ENCODE results near the gene CMSS1.

The CMSS1 gene

DNA sequence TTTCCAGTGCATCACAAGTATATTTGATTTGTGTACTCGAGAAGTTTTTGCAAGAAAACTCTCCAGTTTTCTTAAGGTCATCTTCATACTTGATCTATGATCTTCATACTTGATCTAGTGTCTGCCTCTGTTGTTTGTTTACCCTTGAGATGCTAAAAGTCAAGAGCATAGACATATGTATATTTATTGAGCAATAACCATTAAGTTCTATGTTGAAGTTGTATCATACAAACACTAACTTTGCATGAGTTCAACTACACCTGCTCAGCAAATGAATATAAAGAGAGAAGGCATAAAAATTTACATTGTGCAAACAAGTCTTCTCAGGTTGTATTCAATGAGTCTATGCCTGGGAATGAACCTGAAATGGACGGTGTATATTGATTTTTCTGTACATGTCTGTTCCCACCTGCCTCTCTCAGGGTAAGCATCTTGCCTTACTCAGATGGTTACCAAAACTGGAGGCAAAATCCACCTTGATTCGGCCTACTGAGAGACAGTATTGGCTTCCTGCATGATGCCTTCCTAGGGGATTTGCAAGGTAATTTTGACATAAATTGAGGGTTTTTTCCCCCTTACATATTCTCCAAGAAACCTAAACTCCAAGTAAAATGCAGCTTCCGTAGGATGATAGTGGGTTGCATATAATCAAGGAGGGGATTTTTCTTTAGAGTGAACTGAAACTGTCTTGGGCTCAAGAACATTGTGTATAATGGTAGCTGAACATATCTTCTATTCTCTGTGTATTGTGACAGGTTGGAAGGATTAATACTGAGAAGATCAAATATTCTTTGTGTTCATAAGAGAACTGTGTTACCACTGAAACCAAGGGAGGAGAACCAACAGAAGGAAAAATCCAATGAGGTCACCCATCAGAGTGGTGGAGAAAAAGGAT lies 186.2 kb downstream of the CMSS1 start:
- no peak for DNase-seq

DNA sequence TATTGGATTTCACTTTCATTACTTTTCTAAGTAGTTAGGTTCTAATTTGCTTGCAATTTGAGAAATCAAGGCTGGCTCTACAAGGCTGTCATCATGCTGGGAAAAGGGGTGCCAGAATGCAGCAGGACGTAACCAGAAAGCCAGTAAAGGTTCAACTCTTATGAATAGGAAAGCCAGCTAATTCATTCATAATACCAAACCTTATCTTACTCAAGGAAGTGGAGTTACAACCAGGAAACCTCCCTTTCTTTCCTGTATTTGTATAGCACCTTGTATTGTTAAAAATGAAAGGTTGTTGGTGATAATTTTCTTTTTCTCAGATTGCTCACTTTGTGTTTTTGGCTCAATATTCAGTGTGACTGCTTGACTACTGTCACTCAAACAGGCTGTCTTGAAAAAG lies 187.3 kb downstream of the CMSS1 start:
- no peak for DNase-seq

DNA sequence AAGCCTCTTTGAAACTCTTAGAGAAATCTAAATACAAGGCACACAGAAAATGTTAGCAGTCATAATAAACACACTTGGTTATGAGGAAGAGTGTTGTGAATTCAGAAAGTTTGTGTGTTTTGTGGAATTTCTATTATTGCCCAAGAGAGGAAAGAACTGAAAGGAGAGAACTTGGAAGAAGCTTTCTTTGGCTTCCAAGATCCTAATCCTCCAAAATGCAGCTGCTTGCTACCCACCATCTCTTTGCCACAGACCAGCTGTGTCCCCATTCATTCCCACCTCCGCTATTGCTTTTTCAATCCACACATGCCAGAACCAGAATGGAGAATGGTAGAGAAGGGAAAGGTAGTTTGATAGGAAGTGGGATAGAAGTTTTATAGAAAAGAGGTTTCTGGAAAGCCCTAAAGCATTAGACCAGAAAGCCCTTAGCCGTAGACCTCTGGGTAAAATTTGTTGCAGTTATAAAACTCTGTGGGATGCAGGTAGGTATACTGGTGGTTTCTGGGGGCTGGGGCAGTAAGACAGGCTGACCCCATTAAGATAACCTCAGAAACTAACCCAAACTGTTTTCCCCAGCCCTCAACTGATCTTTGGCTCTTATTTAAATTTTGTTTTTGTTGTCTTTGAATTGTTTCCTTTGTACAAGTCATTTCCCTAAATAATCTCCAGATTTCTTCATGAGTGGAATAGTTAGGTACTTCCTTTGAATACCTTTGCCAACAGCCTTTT lies 188.2 kb downstream of the CMSS1 start:
- no peak for DNase-seq

DNA sequence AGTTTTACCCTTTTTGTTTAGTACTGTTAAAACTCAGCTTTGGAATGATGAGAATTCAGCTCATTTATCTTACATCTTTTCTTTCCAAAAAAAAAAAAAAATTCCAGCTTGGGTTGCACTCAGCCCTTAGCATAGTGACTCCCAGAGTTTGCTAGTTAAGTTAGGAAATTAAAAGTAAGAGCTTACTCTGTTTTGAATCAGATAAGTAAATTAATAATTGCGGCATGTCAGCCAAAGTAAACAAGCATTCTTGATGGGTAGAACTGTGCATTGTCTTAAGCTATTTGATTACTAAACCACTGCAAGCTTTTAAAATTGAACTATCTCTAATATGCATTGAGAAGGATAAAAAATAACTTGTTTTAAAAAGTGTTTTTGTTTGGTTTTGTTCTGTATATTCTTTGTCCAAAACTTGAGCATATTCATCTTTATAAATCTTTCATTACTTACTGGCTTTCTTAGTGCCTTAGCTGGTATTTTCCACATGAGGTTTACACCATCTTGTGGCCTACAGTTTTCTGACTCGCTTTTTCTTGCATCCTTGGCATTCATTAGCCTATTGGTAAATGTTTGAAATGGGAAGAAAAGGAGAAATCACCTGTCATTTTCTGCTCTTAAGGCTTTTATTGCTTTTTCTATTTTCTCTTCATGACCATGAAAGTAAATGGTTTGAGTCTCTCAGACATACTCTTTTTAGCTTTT lies 189.1 kb downstream of the CMSS1 start:
- DNase-seq = no peak

DNA sequence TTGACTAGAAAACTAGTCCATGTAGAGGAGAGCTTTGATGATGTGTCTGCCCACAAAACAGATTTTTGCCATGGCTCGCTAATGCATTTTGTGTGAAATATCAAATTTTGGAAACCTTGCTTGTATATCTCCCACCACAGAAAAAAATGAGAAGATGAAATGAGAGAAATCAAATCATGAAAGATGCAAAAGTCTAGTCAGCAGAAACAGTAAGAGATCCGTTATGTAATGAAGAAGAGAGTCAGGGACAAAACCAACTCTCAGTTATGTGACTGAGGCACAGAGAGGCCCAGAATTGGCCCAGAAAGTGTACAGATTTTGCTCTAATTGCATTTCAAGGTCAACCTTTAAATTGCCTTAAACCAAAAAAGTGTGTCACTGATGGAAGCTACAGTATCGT lies 189.7 kb downstream of the CMSS1 start:
- DNase-seq = no peak

DNA sequence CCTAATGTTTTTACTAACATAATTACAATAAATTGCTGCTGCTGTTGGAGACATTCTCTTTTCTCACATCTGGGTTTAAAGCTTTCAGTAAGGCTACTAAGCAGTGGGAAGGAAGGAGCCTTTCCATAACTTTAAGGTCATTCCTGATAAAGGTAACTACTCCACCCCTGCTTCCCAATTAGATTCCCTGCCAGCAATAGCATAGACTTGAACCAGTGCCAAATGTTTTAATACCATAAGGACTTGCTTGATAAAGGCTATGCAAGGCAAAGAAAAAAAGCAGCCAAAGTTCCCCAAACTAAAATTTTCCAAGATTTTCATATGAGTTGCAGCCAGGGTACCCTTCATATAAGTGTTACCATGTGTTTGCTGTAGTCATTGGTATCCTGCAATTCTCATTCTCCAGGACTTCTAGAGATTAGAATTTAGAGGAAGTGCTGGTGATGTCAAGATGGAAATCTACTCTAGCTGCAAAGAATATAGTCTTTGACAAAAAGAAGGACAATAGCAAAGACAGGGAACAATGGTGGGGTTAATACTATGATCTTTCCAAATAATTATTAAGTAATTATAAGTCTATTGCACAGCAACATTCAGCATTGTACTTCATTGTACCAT lies 190.5 kb downstream of the CMSS1 start:
- peak; percentile 39 for DNase-seq

DNA sequence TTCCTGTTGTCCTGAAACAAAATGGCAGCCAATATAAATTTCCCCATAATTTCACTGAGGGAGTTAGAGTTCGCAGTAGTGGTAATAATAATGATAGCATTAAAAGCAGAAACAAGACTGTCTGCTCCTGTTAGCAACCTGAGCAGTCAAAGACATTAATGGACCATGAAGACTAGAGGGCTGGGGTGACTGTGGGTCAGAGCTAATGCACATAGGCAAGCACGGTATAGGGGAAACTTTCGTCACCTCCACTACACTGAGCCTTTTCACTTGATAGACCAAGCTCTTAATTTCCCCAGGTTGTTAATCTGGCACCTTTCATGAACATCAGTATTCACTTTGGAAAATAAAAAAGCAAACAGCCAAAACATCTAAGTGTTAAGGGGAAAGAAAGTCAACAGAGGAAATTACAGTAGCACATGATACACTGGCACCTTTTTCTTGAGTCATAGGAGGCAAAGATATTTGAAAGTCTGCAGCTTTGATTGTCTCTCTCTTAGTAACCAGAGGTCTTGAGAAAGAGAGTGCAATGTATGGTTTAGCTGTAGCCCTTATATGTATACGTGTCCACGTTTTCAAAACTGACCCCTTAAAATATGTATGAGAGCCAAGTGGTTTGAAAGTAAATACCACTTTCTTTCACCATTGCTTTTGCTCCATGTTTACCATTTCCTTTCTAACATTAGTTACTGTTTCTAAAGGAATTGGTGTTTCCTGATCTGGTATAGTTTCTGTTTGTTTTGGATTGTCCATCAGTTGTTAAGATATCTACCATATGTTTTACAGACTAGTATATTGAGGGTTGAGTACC lies 191.8 kb downstream of the CMSS1 start:
- DNase-seq = no peak

DNA sequence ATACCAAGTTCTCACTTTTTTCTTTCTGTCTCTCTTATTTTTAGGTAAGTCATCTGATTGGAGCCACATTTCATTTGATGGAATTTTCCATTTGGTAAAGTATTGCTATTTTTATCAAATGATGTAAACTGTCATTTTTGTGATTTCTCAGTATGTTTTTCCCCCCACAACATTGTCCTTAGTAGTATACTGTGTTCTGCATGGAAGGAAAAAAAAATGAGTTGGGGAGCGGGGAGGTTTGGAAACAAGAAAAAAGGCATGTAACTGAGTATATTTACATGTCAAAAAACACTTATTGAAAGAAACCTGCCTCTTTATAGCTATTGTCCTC lies 192.4 kb downstream of the CMSS1 start:
- no peak for DNase-seq

DNA sequence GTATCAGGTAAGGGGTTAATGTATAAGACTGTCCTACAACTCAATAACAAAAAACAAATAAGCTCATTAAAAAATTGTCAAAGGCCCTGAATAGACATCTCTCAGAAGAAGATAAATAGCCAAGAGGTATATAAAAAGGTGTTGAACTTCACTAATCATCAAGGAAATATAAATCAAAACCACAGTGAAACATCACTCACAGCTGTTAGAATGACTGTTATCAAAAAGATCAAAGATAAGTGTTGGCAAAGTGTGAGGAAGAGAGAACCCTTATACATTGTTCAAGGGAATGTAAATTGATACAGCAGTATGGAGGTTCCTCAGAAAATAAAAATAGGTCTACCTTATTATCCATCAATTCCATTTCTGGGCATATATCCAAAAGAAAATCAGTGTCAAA lies 201.1 kb downstream of the CMSS1 start:
- DNase-seq = no peak

DNA sequence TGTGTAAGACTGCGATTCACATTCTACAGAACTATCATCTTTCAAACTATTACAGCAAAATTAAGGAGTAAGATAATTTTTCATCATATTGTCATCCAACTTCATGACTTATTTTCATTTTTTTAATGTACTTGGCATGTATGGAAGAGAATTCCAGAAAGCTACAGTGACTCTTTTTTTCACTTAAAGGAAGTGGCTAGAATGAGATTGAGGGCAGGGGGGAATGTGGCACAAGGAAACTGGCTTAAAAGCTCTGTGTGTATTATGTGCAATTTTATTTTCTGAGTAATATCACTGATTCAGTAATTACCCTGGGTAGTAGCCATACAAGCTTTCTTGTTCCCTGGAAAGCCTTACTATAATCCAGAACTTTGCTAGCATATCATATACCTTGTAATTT lies 202.1 kb downstream of the CMSS1 start:
- DNase-seq = no peak

DNA sequence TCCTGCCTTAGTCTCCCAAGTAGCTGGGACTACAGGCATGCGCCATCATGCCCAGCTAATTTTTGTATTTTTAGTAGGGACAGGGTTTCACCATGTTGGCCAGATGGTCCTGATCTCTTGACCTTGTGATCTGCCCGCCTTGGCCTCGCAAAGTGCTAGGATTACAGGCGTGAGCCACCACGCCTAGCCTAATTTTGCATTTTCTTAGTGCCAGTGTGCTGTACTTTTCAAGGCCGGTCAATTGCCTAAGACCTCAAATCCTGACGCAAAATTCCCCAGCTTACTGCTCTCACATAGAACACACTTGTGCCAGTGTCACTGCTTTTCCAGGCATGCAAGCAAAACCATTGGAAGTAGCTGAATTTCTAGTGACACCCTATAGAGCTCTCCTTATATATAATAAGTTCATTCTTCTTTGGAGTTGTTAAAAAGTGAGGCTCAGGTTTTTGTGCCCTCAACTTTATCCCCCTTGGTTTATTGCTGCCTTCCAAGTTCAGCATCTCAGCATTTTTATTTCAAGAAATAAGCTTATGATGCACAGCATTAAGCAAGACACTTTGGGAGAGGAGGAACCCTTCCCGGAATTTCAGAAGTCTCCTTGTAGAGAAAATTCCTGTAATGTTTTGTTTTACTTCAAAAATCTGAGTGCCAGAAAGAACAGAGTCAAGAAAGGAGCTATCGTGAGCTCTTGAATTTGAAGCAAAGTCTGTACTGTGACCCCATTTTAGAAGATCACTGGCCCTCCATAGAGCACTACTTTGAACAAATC lies 203.4 kb downstream of the CMSS1 start:
- DNase-seq = no peak

DNA sequence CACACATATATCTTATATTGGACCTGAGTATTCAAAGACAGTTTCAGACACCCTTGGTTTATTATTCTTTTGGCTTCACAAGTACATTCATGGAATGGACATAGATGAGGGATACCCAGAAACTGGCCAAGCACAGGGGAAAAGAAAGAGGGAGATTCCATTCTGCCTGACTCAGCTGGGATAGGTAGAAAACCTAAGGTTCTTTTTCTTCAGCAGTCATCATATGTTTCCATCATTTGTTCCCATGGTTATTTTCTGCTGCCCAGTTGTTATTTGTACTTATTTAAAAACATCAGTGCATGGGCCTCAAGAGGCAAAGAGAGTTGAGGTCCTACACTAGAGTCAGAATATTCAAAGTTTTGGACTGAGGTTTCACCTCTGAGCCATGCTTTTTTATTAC lies 204.8 kb downstream of the CMSS1 start:
- DNase-seq = no peak

DNA sequence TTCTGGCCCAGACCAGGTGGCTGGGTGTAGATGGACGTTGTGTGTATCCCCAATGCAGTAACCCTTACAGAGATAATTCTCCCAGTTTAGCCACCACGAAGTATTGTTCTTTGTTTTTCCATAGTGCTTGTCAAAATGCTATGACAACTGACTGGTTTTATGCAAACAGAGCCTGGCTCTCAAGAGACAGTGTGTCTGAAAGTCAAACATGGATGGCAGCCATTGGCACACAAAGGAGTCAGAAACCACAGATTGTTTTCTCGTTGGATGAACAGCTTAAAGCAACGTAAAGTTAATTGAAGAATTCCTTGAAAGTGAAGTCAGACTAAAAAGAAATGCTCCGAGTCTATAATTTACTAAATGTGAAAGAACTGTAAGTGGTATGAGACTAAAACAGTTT lies 205.5 kb downstream of the CMSS1 start:
- no peak for DNase-seq

DNA sequence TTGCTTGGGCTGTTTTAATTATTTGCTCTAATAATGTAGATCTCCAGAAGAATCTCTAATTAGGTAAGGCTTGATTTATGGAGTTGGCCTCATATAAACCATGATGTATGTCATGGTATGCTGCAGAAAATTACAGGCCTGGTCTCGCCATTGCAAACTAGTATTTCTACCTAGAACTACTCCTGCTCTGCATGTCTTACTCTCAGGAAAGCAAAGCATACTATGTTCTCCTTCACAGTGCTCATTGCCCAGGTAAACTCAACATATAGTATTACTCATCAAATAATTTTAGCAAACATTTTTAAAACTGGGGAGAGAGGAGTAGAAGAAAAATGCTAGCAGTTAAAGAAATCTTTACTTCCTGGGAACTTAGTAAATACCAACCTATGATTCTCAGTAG lies 205.9 kb downstream of the CMSS1 start:
- DNase-seq = no peak

DNA sequence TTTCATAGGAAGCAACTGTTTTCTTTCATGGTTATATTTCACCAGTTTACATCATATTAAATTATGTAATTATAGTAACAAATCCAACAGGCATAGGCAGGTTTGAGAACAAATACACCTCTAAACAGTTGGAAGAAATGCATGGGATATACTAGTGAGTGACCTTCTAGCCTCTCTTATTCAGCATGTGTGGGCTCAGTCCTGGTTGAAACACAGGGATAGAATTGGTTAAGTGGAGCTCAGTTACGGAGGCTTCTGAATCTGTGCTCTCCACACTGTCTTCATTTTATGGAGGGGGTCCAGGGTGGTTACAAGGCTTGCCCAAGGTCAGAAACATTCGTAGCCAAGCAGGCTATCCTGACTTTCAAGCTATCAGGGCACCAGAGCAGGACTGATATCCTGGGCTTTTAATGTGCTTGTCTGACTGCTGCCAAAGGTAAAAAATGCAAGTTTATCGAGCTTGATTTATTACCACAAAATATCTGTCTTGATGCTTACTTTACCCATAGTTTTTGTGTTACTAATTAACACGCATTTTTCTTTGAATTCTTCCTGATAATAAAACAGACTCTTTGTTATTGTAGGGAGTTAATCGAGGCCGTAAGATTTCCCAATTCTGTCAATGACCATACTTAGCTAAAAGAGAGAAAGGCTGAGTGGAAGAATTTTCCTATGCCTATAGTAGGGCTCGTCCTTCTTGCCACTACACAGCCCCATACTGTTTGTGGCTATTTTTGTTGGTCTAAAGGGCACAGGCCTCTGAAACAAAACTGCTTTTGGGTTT lies 207.1 kb downstream of the CMSS1 start:
- no peak for DNase-seq

DNA sequence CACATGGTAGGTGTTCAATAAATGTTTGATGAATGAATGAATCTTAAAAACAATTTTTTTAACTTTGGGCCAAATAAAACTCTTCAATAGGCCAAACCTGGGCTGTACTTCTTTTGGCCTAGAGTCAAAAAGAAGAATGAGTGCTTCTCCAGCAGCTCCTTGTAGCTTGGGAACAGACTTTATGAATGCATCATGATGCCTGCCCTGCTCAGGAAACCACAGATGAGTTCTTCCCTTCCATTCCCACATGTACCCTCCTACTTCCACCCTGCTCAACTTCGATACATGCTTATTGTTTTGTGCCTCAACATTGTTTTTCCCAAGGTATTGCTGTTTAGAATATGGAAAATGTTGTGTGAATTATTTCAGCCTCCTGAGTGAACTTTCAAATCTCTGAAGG lies 209.7 kb downstream of the CMSS1 start:
- DNase-seq = no peak

DNA sequence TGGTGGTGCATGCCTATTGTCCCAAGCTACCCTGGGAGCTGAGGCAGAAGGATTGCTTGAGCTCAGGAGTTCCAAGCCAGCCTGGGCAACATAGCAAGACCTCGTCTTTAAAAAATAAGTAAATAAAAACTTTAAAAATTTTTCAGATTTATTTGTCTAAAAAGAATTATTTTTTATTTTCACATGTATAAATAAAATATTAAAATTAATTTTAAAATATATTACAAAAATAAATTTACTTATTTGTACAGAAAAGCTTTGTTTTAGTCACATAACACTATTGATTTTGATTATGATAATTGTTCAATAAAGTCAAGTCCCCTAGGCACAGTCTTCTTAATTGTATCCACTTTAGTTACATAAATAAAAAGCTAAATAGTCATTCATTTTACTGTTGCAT lies 211.4 kb downstream of the CMSS1 start:
- DNase-seq = no peak

DNA sequence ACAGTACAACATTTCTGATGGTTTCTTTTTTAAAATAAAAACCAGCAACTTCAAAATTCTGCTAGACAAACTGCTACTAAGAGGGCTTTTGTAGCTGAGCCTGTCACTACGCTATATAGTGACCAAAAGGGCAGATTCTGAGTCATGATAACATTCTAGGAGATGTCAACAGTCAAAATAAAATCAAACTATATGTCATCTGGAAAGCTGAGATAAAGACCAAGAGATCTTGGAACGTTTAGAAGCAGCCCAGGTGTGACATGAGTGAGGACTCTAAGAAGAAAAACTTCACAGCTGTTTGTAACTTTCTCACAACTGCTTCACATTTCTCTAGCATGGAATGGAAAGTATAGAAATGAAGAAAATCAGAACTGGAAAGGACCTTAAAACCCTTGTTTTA lies 212.0 kb downstream of the CMSS1 start:
- DNase-seq = peak; percentile 50

DNA sequence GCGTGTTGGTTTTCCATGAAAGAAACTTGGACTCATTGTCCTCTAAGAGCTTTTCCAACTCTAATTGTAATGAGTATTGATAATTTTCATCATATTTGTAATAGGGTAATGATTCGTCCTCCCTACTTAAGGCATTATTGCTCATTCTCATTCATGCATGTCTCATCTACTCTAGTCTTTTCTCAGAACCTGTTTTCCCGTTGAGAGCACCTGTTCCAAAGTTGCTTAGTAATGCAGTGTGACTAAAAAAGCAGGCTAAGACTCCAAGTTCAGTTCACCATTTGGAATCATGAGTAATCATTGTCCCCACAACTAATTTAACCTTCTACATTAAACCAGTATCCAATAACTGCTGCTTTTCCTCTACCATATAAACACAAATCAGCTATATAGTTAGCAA lies 212.7 kb downstream of the CMSS1 start:
- DNase-seq = no peak

DNA sequence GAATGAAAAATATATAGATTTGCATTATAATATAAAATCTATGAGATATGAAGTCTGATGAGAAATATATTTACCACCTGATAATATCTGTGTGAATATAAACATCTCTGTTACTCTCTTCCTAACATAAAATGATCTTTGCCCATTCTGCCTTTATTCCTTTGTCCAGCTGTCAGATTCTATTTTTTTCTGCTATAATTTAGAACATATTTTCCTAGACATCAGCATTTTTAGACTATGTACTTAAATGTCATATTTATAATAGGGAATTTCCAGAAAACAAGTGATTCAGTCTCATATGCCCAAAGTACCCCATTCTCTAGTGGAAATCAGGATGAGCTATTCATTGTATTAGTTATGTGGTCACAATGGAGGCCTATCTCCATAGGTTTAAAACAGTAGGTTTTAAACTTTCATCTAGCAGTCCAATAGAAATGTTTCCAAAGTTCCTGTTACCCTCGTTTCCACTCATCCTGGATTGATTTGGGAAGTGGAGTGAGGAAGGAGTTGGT lies 213.3 kb downstream of the CMSS1 start:
- no peak for DNase-seq

DNA sequence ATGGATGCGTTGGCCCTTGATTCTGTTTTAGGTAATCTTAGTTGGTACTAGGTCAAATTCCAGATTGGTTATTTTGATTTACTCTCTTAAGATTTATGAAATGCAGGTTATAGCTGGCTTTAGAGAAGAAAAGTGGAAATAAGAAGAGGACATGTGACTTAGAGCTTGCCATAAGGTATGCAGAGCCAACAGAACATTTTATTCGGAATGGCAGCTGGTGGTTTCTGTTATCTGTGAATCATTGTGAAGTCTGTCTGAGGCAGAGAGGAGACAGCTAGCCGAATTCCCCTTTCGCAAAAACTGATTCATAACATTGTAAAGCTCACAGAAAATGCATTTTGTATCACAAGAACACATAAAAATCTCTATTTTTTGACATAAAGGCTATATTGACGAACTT lies 214.6 kb downstream of the CMSS1 start:
- no peak for DNase-seq
